Posterior cingulate gyrus (tissue), 11 donors: ENCODE results near the gene LBX1.
A peak's percentile ranks its signal among the peaks of the same experiment; 100 is the strongest.

ENCODE experiments used
- DNase-seq, 10 donors: peaks; one replicate each; pipeline versions ENCODE4 v3.0.0 to v3.0.0-alpha.2; 2020 to 2021; ENCODE audit warnings: mixed read lengths in 3 of 10
- intact Hi-C: fragments of 100-400 bp; cut with DNase I; formaldehyde crosslinking; loops from one replicate; pipeline ENCODE4 v1.15.1; 2023

The LBX1 gene

GRCh38 chr10:101226491-101227428, 2.5 kb downstream of the LBX1 start:
- peak in 1 of 10 donors; percentile 74 for DNase-seq
- intact Hi-C loops, result no loop called here

- peak in 1 of 10 donors; percentile 14 for DNase-seq
- intact Hi-C loops, result no loop called here
These were observed 3.3 kb downstream of the LBX1 start for GRCh38 chr10:101225846-101226421.

- intact Hi-C loops, result no loop called here
- peak in 1 of 10 donors; percentile 64 for DNase-seq
These were observed 4.1 kb downstream of the LBX1 start for GRCh38 chr10:101224910-101225823.

GRCh38 chr10:101224060-101224909, 5.0 kb downstream of the LBX1 start:
- intact Hi-C loops, result no loop called here
- peak in 1 of 10 donors; percentile 20 for DNase-seq

GRCh38 chr10:101223274-101224059, 5.8 kb downstream of the LBX1 start:
- peak in 1 of 10 donors; percentile 58 for DNase-seq
- intact Hi-C loops, result no loop called here

- intact Hi-C loops, result no loop called here
These were observed 6.5 kb downstream of the LBX1 start for GRCh38 chr10:101222683-101223273.

GRCh38 chr10:101221963-101222531, 7.2 kb downstream of the LBX1 start:
- intact Hi-C loops, result no loop called here
- DNase-seq, result no peak

More at GRCh38 chr10:101222683-101223273, 6.5 kb downstream of the LBX1 start:
- no peak for DNase-seq

- intact Hi-C loops, result no loop called here
These were observed 7.7 kb downstream of the LBX1 start for GRCh38 chr10:101221549-101221948.

GRCh38 chr10:101219946-101220451, 9.3 kb downstream of the LBX1 start:
- DNase-seq, result no peak
- intact Hi-C loops, result loop anchor here (10.0 kb wide), 1 partner anchor 565 kb away; the partner anchor contains the start of gene NPM3

More at GRCh38 chr10:101221549-101221948, 7.7 kb downstream of the LBX1 start:
- no peak for DNase-seq

- no peak for DNase-seq
- intact Hi-C loops, result loop anchor here (10.0 kb wide), 1 partner anchor 565 kb away; the partner anchor contains the start of gene NPM3
These were observed 9.9 kb downstream of the LBX1 start for GRCh38 chr10:101219139-101219945.

GRCh38 chr10:101218351-101219138, 10.7 kb downstream of the LBX1 start:
- no peak for DNase-seq
- intact Hi-C loops, result loop anchor here (10.0 kb wide), 1 partner anchor 566 kb away; the partner anchor contains the start of gene NPM3

GRCh38 chr10:101217450-101218281, 11.6 kb downstream of the LBX1 start:
- intact Hi-C loops, result loop anchor here (10.0 kb wide), 1 partner anchor 567 kb away; the partner anchor contains the start of gene NPM3
- DNase-seq, result peak in 3 of 10 donors; percentile 26 to 59 (median 28)

- DNase-seq, result no peak
- intact Hi-C loops, result loop anchor here (10.0 kb wide), 1 partner anchor 568 kb away; the partner anchor contains the start of gene NPM3
These were observed 12.2 kb downstream of the LBX1 start for GRCh38 chr10:101217044-101217425.

GRCh38 chr10:101216207-101217043, 12.8 kb downstream of the LBX1 start:
- DNase-seq, result no peak
- intact Hi-C loops, result loop anchor here (10.0 kb wide), 1 partner anchor 568 kb away; the partner anchor contains the start of gene NPM3
